H1 (cell line): Measurements from ENCODE around the gene DNAJC17. TPM values are rescaled to one million over a fixed set of nuclear protein-coding genes. Genes with fewer than 3 reads are reported as not detected.

Experiments
- CTCF ChIA-PET: fragments of 300-600 bp; sonication (Branson Sonifier 250); formaldehyde crosslinking; loops from one replicate; lab custom pipeline; 2021; ENCODE audit not compliant: partially characterized antibody; lab: Charles Lee
- POLR2A ChIA-PET: fragments of 300-600 bp; sonication (Branson Sonifier 250); formaldehyde crosslinking; loops from one replicate; lab custom pipeline; 2021; ENCODE audit warnings: inconsistent platforms; ENCODE audit not compliant: partially characterized antibody; lab: Charles Lee
- DNase-seq, 2 experiments: peaks; one replicate each; pipeline versions ENCODE4 v3.0.0 to v3.0.0-alpha.2; 2010 to 2022; ENCODE audit warnings: low spot score in 2 of 2, low read depth in 1 of 2, mixed read lengths in 1 of 2
- FAIRE-seq: peaks from 2 replicates; lab custom pipeline; 2011; peaks lifted over from hg19 to GRCh38; lab: Jason Lieb, UNC
- H2AFZ ChIP-seq: 2 replicates; pipeline ENCODE4 v1.8.1; 2012; ENCODE audit warnings: low read length, inconsistent platforms
- H2AK5ac ChIP-seq: 2 replicates; pipeline ENCODE4 v1.6.1; 2013; ENCODE audit warnings: low read depth, low read length
- H2BK120ac ChIP-seq: replicated peaks from 2 replicates; pipeline ENCODE3; 2013; ENCODE audit warnings: low read depth, low read length, inconsistent platforms
- H2BK12ac ChIP-seq: 2 replicates; pipeline ENCODE4 v1.6.1; 2013; ENCODE audit warnings: low read depth, low read length
- H2BK15ac ChIP-seq: 2 replicates; pipeline ENCODE4 v1.6.1; 2013; ENCODE audit warnings: low read length
- H2BK20ac ChIP-seq: 2 replicates; pipeline ENCODE4 v1.6.1; 2013; ENCODE audit warnings: low read length
- H2BK5ac ChIP-seq: 2 replicates; pipeline ENCODE4 v1.6.1; 2013; ENCODE audit warnings: low read depth, low read length
- H3K14ac ChIP-seq: 2 replicates; pipeline ENCODE4 v1.6.1; 2013; ENCODE audit warnings: inconsistent platforms; ENCODE audit not compliant: insufficient read length
- H3K18ac ChIP-seq: 2 replicates; pipeline ENCODE4 v1.6.1; 2013; ENCODE audit warnings: low read length; ENCODE audit errors: extremely low read depth
- H3K23ac ChIP-seq: 2 replicates; pipeline ENCODE4 v1.6.1; 2013; ENCODE audit warnings: inconsistent platforms; ENCODE audit not compliant: insufficient read length
- H3K23me2 ChIP-seq: 2 replicates; pipeline ENCODE4 v1.6.1; 2013; ENCODE audit warnings: low read depth, low read length
- H3K27ac ChIP-seq: 2 replicates; pipeline ENCODE4 v1.6.1; 2011; ENCODE audit warnings: low read depth, low read length, inconsistent platforms
- H3K27me3 ChIP-seq, 4 experiments: replicated peaks in 1 of 4; 1 replicate in 1 of 4; 2 replicates in 3 of 4; pipeline versions ENCODE4 v1.6.1 to v1.8.1; 2011 to 2013; ENCODE audit warnings: low read length in 3 of 4, mild to moderate bottlenecking in 3 of 4, inconsistent platforms in 2 of 4, mixed read lengths in 2 of 4, moderate library complexity in 1 of 4; ENCODE audit not compliant: control insufficient read depth in 3 of 4, insufficient read depth in 3 of 4; ENCODE audit errors: extremely low read depth in 1 of 4
- H3K36me3 ChIP-seq, 4 experiments: 2 replicates each; pipeline versions ENCODE4 v1.6.1 to v1.8.1; 2011 to 2013; ENCODE audit warnings: mild to moderate bottlenecking in 4 of 4, low read length in 3 of 4, moderate library complexity in 2 of 4, control low read depth in 1 of 4, inconsistent platforms in 1 of 4; ENCODE audit not compliant: insufficient read depth in 4 of 4, control insufficient read depth in 2 of 4
- H3K4ac ChIP-seq: replicated peaks from 2 replicates; pipeline ENCODE3; 2013; ENCODE audit warnings: low read length, low read depth, mixed read lengths, inconsistent platforms; ENCODE audit not compliant: insufficient read length
- H3K4me1 ChIP-seq, 4 experiments: replicated peaks in 1 of 4; 1 replicate in 1 of 4; 2 replicates in 3 of 4; pipeline versions ENCODE4 v1.6.1 to v1.8.1; 2011 to 2013; ENCODE audit warnings: low read length in 3 of 4, inconsistent platforms in 2 of 4, mixed read lengths in 1 of 4; ENCODE audit not compliant: insufficient read depth in 4 of 4, control insufficient read depth in 3 of 4
- H3K4me2 ChIP-seq, 2 experiments: 2 replicates each; pipeline versions ENCODE4 v1.6.1 to v1.8.1; 2011 to 2013; ENCODE audit warnings: low read depth in 2 of 2, low read length in 2 of 2, control low read depth in 1 of 2, inconsistent platforms in 1 of 2, mild to moderate bottlenecking in 1 of 2; ENCODE audit not compliant: insufficient read depth in 1 of 2
- H3K4me3 ChIP-seq, 4 experiments: fragments of 200-600, 300-600 bp in 1 of 4; sonication (generic), shearing (Covaris generic), sonication (Bioruptor Twin) in 1 of 4; 2 replicates each; pipeline versions ENCODE4 v1.5.1 to v1.8.1; 2011 to 2016; ENCODE audit warnings: low read length in 4 of 4, low read depth in 3 of 4, control low read depth in 2 of 4, inconsistent platforms in 2 of 4, mild to moderate bottlenecking in 2 of 4, mixed read lengths in 1 of 4, moderate library complexity in 1 of 4; ENCODE audit not compliant: insufficient read depth in 2 of 4; ENCODE audit errors: extremely low read depth in 1 of 4
- H3K56ac ChIP-seq: replicated peaks from 2 replicates; pipeline ENCODE3; 2013; ENCODE audit warnings: low read depth, mild to moderate bottlenecking, mixed read lengths, low read length, inconsistent platforms; ENCODE audit not compliant: insufficient read length
- H3K79me1 ChIP-seq: 2 replicates; pipeline ENCODE4 v1.6.1; 2013; ENCODE audit warnings: low read depth, low read length, control low read depth
- H3K79me2 ChIP-seq, 2 experiments: 2 replicates each; pipeline versions ENCODE4 v1.6.1 to v1.8.1; 2012 to 2013; ENCODE audit warnings: low read length in 2 of 2, mild to moderate bottlenecking in 2 of 2, inconsistent platforms in 1 of 2; ENCODE audit not compliant: insufficient read depth in 2 of 2, control insufficient read depth in 1 of 2
- H3K9ac ChIP-seq, 4 experiments: replicated peaks in 1 of 4; 1 replicate in 1 of 4; 2 replicates in 3 of 4; pipeline versions ENCODE4 v1.6.1 to v1.8.1; 2011 to 2013; ENCODE audit warnings: low read depth in 3 of 4, low read length in 3 of 4, control low read depth in 2 of 4, mild to moderate bottlenecking in 2 of 4, moderate library complexity in 2 of 4, inconsistent platforms in 1 of 4; ENCODE audit errors: extremely low read depth in 1 of 4
- H3K9me3 ChIP-seq, 2 experiments: 2 replicates each; pipeline versions ENCODE4 v1.6.1 to v1.8.1; 2012 to 2013; ENCODE audit warnings: mild to moderate bottlenecking in 2 of 2, moderate library complexity in 2 of 2, control low read depth in 1 of 2, inconsistent platforms in 1 of 2, low read depth in 1 of 2, low read length in 1 of 2, mixed read lengths in 1 of 2; ENCODE audit not compliant: insufficient read depth in 2 of 2
- H4K20me1 ChIP-seq, 2 experiments: replicated peaks in 1 of 2; 2 replicates each; pipeline versions ENCODE3 to v1.8.1; 2011 to 2013; ENCODE audit warnings: inconsistent platforms in 2 of 2, low read length in 2 of 2, mild to moderate bottlenecking in 1 of 2; ENCODE audit not compliant: insufficient read depth in 2 of 2, control insufficient read depth in 1 of 2
- H4K5ac ChIP-seq: 2 replicates; pipeline ENCODE4 v1.6.1; 2013; ENCODE audit warnings: low read length, low read depth, mixed read lengths, inconsistent platforms; ENCODE audit not compliant: insufficient read length
- H4K8ac ChIP-seq: 2 replicates; pipeline ENCODE4 v1.8.0; 2013; ENCODE audit warnings: mild to moderate bottlenecking, moderate library complexity, low read length, inconsistent platforms; ENCODE audit not compliant: insufficient read depth; ENCODE audit errors: extremely low read depth
- H4K91ac ChIP-seq: replicated peaks from 2 replicates; pipeline ENCODE3; 2013; ENCODE audit warnings: low read length, mixed read lengths, inconsistent platforms; ENCODE audit not compliant: insufficient read length
- CBX8 ChIP-seq: fragments of 300-800, 300-1000 bp; sonication (generic); IDR thresholded peaks from 2 replicates; pipeline ENCODE4 v1.7.1; 2016; ENCODE audit warnings: low read depth, low read length, borderline replicate concordance
- CEBPB ChIP-seq: IDR thresholded peaks from 2 replicates; pipeline ENCODE4 v1.6.1; 2012; ENCODE audit warnings: low read depth, low read length
- RNF2 ChIP-seq: fragments of 200-900, 300-1000 bp; sonication (generic); IDR thresholded peaks from 2 replicates; pipeline ENCODE4 v1.7.1; 2016; ENCODE audit warnings: borderline replicate concordance, low read depth, mild to moderate bottlenecking, antibody characterized with exemption, low read length; ENCODE audit not compliant: poor library complexity, severe bottlenecking; ENCODE audit errors: missing control alignments
- WGBS, 2 experiments: shearing (Covaris generic) in 1 of 2; methylation state at CpG; one replicate each; pipeline versions ENCODE4 v1.1.6 to v1.1.7; 2013 to 2015; ENCODE audit warnings: low lambda C conversion rate in 2 of 2, mixed read lengths in 2 of 2, inconsistent platforms in 1 of 2, low coverage in 1 of 2, missing lambda C conversion rate in 1 of 2; ENCODE audit not compliant: insufficient replicate concordance in 2 of 2, insufficient coverage in 1 of 2, insufficient read length in 1 of 2; ENCODE audit errors: extremely low coverage in 1 of 2, missing lambda C conversion rate in 1 of 2; 5-methylcytosine and 5-hydroxymethylcytosine counted together
- polyA plus RNA-seq, 7 experiments: library from polyadenylated mRNA; depleted of rRNA in 3 of 7; stranded (reverse) in 5 of 7; unstranded in 2 of 7; fragments of >200 nt in 5 of 7; fragments of 200-250 nt in 2 of 7; gene quantifications; 1 replicate in 5 of 7; 2 replicates in 1 of 7; 4 replicates in 1 of 7; pipeline versions ENCODE4 v1.2.1 to v1.2.3, GENCODE V29; 2011 to 2013; ENCODE audit warnings: missing spikeins in 2 of 7, mixed read lengths in 2 of 7
- total RNA-seq: library from RNA; stranded (reverse); fragmentation: NEBNext Ultra II Directional; extraction: Animal tissue kit (Norgen Biotek cat#: 25700); gene quantifications from 2 replicates; pipeline ENCODE4 v1.2.1, GENCODE V29; 2021

The DNAJC17 gene
- total and polyA plus RNA-seq, 2 of the 8 experiments (the other 6 are each of a cell fraction or from before 2014, with no cell fraction given), result 39.5 to 45.4 TPM

DNA sequence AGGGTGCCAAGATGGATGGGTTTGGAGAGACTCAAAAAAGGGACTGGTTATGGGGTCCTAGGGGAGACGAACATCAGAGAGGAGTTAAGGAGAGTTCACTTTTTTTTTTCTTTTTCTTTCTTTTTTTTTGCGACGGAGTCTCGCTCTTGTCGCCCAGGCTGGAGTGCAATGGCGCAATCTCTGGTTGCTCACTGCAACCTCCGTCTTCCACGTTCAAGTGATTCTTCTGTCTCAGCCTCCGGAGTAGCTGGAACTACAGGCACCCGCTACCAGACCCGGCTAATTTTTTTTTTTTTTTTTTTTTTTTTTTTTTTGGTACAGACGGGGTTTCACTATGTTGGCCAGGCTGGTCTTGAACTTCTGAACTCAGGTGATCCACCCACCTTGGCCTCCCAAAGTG is 37.8 kb upstream of the DNAJC17 start:
- Histone ChIP-seq H3K79me2 (peaks cover 0 to 48% of the 10 kb centered on the region in 2 experiments; a peak in 3 of 4 replicates), H4K91ac (peak overlapping the region; percentile 97), H2AFZ (no peak overlapping the region), H2BK12ac (peak overlapping the region; percentile 35; the same call in 1 of the 2 replicates), H2AK5ac (no peak overlapping the region), H3K4me1 (peaks cover 0 to 26% (median 15%) of the 10 kb centered on the region in 4 experiments; a peak in 6 of 7 replicates), H3K14ac (no peak overlapping the region), H3K27ac (peak overlapping the region; percentile 82; the same call in 1 of the 2 replicates), H4K8ac (peak overlapping the region; percentile 97; the same call in 1 of the 2 replicates), H3K79me1 (peaks cover 24% of the 10 kb centered on the region), H3K23me2 (peaks cover 13% of the 10 kb centered on the region), H3K56ac (no peak overlapping the region), H3K9me3 (no peaks in the 10 kb centered on the region), H3K4me3 (peak overlapping the region; percentile 65 to 88 (median 76)), H3K36me3 (peaks cover 0 to 17% (median under 1%) of the 10 kb centered on the region in 4 experiments; a peak in 4 of 8 replicates), H3K9ac (peak overlapping the region in 3 of 4 experiments; percentile 56 to 82 (median 78); a peak in 5 of 7 replicates), H3K27me3 (peaks cover 0 to 2% (median 0%) of the 10 kb centered on the region in 4 experiments; a peak in 1 of 7 replicates), H4K20me1 (peaks cover 5 to 18% of the 10 kb centered on the region in 2 experiments), H2BK120ac (no peak overlapping the region), H3K18ac (peak overlapping the region; percentile 93), H2BK5ac (peak overlapping the region; percentile 88; the same call in 1 of the 2 replicates), H4K5ac (peak overlapping the region; percentile 68), H2BK20ac (no peak overlapping the region), H3K23ac (no peak overlapping the region), H3K4ac (peak overlapping the region; percentile 91), H2BK15ac (no peak overlapping the region), H3K4me2 (peak overlapping the region; percentile 85 to 96)
- ChIA-PET POLR2A (interaction anchor here (0.7 to 3.1 kb wide), 23 partner anchors 9 to 180 kb away, joined by 3 to 37 read pairs (median 5); partner anchors contain the start of genes CHAC1, DNAJC17, GCHFR and PPP1R14D), CTCF (interaction anchor here (0.8 to 14.5 kb wide), 13 partner anchors 12 to 166 kb away, joined by 3 to 157 read pairs (median 5); partner anchors contain the start of gene RHOV)
- FAIRE-seq, result no peak
- TF ChIP-seq CEBPB (peak; percentile 47; the same call in 1 of the 2 replicates), CBX8 (no peak), RNF2 (no peak)
- no peak for DNase-seq
- WGBS, 2 experiments, result 33% methylated on average over 11 of the region's 12 CpGs; no CpG with 5 or more reads in 1 of the 2 experiments
